Lower leg skin (tissue), 4 donors: ENCODE results near the gene LEPROT. TPM values are rescaled to one million over a fixed set of nuclear protein-coding genes. Genes with fewer than 3 reads are reported as not detected.

Experiments used
- DNase-seq, 2 donors: peaks; one replicate each; pipeline ENCODE4 v3.0.0-alpha.2; 2019; ENCODE audit warnings: low spot score in 2 of 2
- H3K4me3 ChIP-seq: fragments of 200-600 bp; sonication (generic); 2 replicates; pipeline ENCODE4 v1.5.1; 2017; ENCODE audit warnings: mild to moderate bottlenecking, low read depth; ENCODE audit not compliant: poor library complexity, severe bottlenecking
- POLR2A ChIP-seq, 2 donors: fragments of 450-650 bp; IDR thresholded peaks; one replicate each; pipeline ENCODE4 v1.6.1; 2016 to 2017; ENCODE audit warnings: antibody characterized with exemption in 2 of 2, mild to moderate bottlenecking in 1 of 2, moderate library complexity in 1 of 2
- WGBS, 2 donors: methylation state at CpG; one replicate each; pipeline ENCODE4 v1.1.5; 2018; 5-methylcytosine and 5-hydroxymethylcytosine counted together
- intact Hi-C: fragments of 100-400 bp; cut with DNase I; formaldehyde crosslinking; loops from one replicate; pipeline ENCODE4 v1.15.0; 2023; ENCODE audit warnings: low total_unique reads
- total RNA-seq, 4 donors: library from RNA; depleted of rRNA; stranded (reverse); fragments of >200 nt; gene quantifications; one replicate each; pipeline ENCODE4 v1.1.0, GENCODE V29; 2016
- TF ChIP-seq, protein P1 (sequence below), 3 donors: fragments of 450-650 bp; IDR thresholded peaks; one replicate each; pipeline ENCODE4 v1.5.1; 2016; ENCODE audit warnings: antibody characterized with exemption in 3 of 3, mild to moderate bottlenecking in 3 of 3, moderate library complexity in 2 of 3

The LEPROT gene
- total RNA-seq, 4 donors from 2014 or later, result 28.5 to 49.2 (median 32.3) TPM

DNA sequence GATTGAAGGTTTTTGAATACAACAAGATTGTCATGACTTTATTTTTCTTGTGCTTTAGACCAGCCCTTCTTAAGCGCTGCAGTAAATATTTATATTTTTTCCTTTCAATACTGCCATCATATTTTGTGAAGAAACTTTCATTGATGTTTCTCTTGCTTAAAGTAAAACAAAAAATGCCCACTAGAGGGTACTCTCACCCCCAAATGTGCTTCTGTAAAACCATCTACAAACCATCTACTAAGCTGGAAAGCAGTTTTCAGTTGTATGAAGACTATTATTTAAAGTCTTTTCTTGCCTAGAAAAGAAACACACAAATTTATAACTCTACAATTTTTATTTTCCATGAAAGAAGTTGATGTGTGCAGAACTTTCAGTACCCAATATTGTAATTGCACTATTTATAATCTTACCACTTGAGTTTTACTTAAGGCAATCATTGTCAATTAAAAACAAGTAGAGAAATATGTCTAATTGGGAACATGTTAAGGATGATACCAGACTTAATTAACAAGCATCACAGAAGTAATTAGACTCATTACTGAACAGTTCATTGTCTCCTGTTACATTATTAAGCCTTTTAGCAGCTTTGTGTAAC is 10.7 kb downstream of the LEPROT start:
- no peak overlapping the region for H3K4me3 ChIP-seq
- no peak for DNase-seq
- TF ChIP-seq, protein P1, sequence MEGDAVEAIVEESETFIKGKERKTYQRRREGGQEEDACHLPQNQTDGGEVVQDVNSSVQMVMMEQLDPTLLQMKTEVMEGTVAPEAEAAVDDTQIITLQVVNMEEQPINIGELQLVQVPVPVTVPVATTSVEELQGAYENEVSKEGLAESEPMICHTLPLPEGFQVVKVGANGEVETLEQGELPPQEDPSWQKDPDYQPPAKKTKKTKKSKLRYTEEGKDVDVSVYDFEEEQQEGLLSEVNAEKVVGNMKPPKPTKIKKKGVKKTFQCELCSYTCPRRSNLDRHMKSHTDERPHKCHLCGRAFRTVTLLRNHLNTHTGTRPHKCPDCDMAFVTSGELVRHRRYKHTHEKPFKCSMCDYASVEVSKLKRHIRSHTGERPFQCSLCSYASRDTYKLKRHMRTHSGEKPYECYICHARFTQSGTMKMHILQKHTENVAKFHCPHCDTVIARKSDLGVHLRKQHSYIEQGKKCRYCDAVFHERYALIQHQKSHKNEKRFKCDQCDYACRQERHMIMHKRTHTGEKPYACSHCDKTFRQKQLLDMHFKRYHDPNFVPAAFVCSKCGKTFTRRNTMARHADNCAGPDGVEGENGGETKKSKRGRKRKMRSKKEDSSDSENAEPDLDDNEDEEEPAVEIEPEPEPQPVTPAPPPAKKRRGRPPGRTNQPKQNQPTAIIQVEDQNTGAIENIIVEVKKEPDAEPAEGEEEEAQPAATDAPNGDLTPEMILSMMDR (IDR thresholded peaks at IDR 0.05), result no peak
- no peak for TF ChIP-seq POLR2A (IDR thresholded peaks at IDR 0.05)
- WGBS, 2 donors, result 50 to 65% methylated on average over 1 of the region's 1 CpG
- intact Hi-C loops, result no loop called here

DNA sequence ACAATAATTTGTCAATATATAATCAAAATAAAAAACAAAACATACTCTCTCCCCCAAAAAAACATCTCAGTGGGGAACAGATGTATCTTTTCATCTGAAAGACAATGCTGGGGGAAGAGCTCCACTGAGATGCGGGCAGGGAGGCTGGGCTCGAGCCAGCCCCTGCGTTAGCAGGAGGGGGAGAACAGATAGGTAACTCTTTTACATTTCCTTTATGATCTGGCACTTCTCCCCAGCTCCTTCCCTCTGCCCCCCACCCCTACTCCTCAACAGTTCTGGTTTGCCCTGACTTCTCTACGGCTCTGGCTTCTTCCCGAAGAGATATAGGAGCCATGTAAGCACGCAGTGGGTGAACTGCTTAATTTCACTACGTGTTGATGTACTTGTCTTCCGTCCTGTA is 12.4 kb downstream of the LEPROT start:
- DNase-seq, result no peak
- H3K4me3 ChIP-seq, result no peak overlapping the region
- TF ChIP-seq POLR2A (IDR thresholded peaks at IDR 0.05), result no peak
- TF ChIP-seq, protein P1 (IDR thresholded peaks at IDR 0.05), result no peak
- intact Hi-C loops, result no loop called here
- WGBS, 2 donors, result 78 to 81% methylated on average over 8 of the region's 8 CpGs

DNA sequence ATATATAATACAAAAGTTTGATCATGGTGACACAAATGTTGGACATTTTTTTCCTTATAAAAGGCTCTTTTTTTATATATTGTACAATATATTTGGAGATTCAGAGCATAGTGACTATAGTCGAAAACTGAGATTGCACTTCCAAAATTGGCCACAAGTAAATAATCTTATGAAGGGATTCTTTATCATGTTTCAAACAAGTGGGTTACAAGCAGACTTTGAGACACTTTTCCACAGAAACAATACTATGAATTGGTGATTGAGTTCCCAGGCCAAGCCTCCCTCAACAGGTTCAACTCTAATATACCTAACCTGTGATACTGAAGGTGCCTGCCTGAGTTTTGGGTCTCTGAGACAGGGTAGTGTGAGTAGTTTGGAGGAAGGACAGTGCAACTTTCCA is 13.8 kb downstream of the LEPROT start:
- intact Hi-C loops, result no loop called here
- no peak for DNase-seq
- no peak overlapping the region for H3K4me3 ChIP-seq
- TF ChIP-seq, protein P1 (IDR thresholded peaks at IDR 0.05), result no peak
- no peak for TF ChIP-seq POLR2A (IDR thresholded peaks at IDR 0.05)
- 91 to 94% methylated on average over 1 of the region's 1 CpG for WGBS, 2 donors

DNA sequence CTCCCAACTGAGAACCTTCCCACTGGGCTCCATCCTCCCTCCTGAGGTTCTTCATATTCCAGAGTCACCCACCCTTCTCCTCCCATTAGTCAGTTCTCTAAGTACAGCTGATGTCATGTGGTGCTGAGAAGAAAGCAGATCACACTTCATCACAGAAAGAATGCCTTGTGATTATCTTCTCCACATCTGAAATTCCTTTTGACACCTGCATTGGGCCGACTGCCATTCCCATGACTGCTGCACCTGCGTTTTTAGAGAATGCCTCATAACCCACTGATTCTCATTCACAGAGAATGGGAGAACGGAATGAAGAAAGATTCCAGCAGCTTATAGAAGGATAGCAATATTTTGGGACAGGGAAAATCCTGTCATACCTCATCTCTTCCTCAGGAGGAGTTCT is 14.3 kb downstream of the LEPROT start:
- 68 to 69% methylated on average over 3 of the region's 3 CpGs for WGBS, 2 donors
- intact Hi-C loops, result no loop called here

DNA sequence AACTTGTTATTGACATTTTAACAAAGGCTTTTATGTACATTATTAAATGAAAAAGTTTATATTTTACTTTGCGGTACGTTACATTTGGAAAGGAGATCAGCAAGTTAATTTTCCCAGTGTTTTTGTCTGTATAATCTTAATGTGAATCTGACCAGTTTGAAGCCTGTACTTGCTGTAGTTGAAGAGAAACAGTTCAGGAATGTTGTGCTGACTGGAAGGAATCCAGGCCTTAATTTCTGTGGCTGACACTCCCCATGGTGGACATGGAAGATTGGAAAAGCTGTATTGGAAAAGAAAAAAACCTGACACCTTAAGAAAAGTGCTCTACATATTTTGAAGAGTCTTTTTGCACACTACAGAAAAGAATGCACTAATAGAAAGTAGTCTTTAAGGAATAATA is 15.5 kb downstream of the LEPROT start:
- no peak overlapping the region for H3K4me3 ChIP-seq
- no peak for DNase-seq
- 39 to 47% methylated on average over 2 of the region's 2 CpGs for WGBS, 2 donors
- no peak for TF ChIP-seq POLR2A (IDR thresholded peaks at IDR 0.05)
- TF ChIP-seq, protein P1 (IDR thresholded peaks at IDR 0.05), result no peak
- intact Hi-C loops, result no loop called here

More for the DNA sequence above, 14.3 kb downstream of the LEPROT start:
- no peak for TF ChIP-seq POLR2A (IDR thresholded peaks at IDR 0.05)
- TF ChIP-seq, protein P1 (IDR thresholded peaks at IDR 0.05), result no peak
- no peak overlapping the region for H3K4me3 ChIP-seq
- no peak for DNase-seq

DNA sequence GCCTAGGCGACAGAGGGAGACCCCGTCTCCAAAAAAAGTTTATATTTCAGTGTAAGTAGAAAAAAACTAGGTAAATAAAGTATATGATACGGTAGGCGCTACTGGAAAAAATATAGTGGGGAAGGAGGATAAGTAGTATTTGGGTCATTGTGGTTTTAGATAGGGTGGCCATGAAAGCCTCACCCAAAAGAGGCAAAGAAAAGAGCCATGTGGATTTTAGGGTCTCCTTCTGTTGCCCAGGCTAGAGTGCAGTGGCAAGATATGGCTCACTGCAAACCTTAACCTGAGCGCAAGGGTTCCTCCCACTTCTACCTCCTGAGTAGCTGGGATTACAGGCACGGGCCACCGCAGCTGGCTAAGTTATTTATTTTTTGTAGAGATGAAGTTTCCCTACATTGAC is 17.1 kb downstream of the LEPROT start:
- DNase-seq, result no peak
- WGBS, 2 donors, result 96 to 98% methylated on average over 7 of the region's 7 CpGs

More for the DNA sequence above, 17.1 kb downstream of the LEPROT start:
- H3K4me3 ChIP-seq, result no peak overlapping the region
- TF ChIP-seq, protein P1 (IDR thresholded peaks at IDR 0.05), result no peak
- no peak for TF ChIP-seq POLR2A (IDR thresholded peaks at IDR 0.05)
- intact Hi-C loops, result no loop called here
